Motor neuron (in vitro differentiated cells): Measurements from ENCODE around the gene CNTN2. TPM values are rescaled to one million over a fixed set of nuclear protein-coding genes. Genes with fewer than 3 reads are reported as not detected.

ENCODE experiments used
- ATAC-seq, 8 experiments: fragments of 200-7000 bp; cut with Tn5 transposase; replicated peaks in 6 of 8; 2 replicates each; pipeline ENCODE4 v1.8.0; 2021; ENCODE audit warnings: mild to moderate bottlenecking in 8 of 8, moderate library complexity in 8 of 8
- H3K27ac ChIP-seq, 2 donors: fragments of 250-450 bp; sonication (Bioruptor Pico); 2 replicates each; pipeline ENCODE4 v1.9.0; 2021; ENCODE audit warnings: antibody characterized with exemption in 2 of 2, mild to moderate bottlenecking in 2 of 2, moderate library complexity in 1 of 2
- H3K4me1 ChIP-seq, 2 donors: fragments of 250-450 bp; sonication (Bioruptor Pico); replicated peaks in 1 of 2; 2 replicates each; pipeline ENCODE4 v1.6.1; 2021; ENCODE audit warnings: antibody characterized with exemption in 2 of 2, mild to moderate bottlenecking in 2 of 2, moderate library complexity in 1 of 2
- H3K4me3 ChIP-seq, 5 donors: fragments of 250-450 bp; sonication (Bioruptor Pico); 2 replicates each; pipeline ENCODE4 v1.9.0; 2021; ENCODE audit warnings: antibody characterized with exemption in 5 of 5, mild to moderate bottlenecking in 5 of 5, moderate library complexity in 4 of 5
- WGBS, 10 experiments: fragments of 450-650 bp; shearing (Covaris generic); methylation state at CpG; one replicate each; pipeline ENCODE4 v1.0.0; 2022; 5-methylcytosine and 5-hydroxymethylcytosine counted together
- in situ Hi-C, 9 experiments: fragments of 400-800 bp; cut with MboI; loops; one replicate each; pipeline ENCODE4 v1.15.0; 2021; ENCODE audit warnings: low sequenced_read_pairs in 9 of 9, low pct_unique_long_range_greater_than_20kb in 2 of 9; ENCODE audit not compliant: unreplicated experiment in 9 of 9
- total RNA-seq, 8 experiments: library from RNA; unstranded; fragments of 300-600 nt; gene quantifications; 2 replicates each; pipeline versions ENCODE4 v1.2.3 to v1.2.4, GENCODE V29; 2022

Gene CNTN2
- total RNA-seq, 8 experiments from 2014 or later, result 1.1 to 61.9 (median 14.8) TPM

- 43 to 100% (median 60%) methylated on average over 1 to 4 of the region's 6 CpGs; no CpG with 5 or more reads in 5 of the 10 experiments for WGBS, 10 experiments
- peak; percentile 53 to 91 (median 60) for ATAC-seq
- in situ Hi-C loops, result no loop called here
Observed at GRCh38 chr1:205013683-205014367, 29.2 kb upstream of the CNTN2 start.

GRCh38 chr1:205014783-205015182 is 28.2 kb upstream of the CNTN2 start:
- ATAC-seq, result no peak
- Histone ChIP-seq H3K4me3 (no peak overlapping the region), H3K27ac (no peak overlapping the region), H3K4me1 (peaks cover 44 to 46% of the 10 kb centered on the region in 2 donors)
- 57 to 90% (median 75%) methylated on average over 2 to 8 of the region's 10 CpGs; no CpG with 5 or more reads in 5 of the 10 experiments for WGBS, 10 experiments
- in situ Hi-C loops, result no loop called here

More at GRCh38 chr1:205013683-205014367, 29.2 kb upstream of the CNTN2 start:
- no peak overlapping the region for H3K4me3 ChIP-seq
- H3K4me1 ChIP-seq, result peaks cover 52 to 53% of the 10 kb centered on the region in 2 donors
- no peak overlapping the region for H3K27ac ChIP-seq

GRCh38 chr1:205015241-205015640 is 27.8 kb upstream of the CNTN2 start:
- Histone ChIP-seq H3K27ac (no peak overlapping the region), H3K4me3 (no peak overlapping the region), H3K4me1 (peaks cover 39 to 42% of the 10 kb centered on the region in 2 donors)
- no peak for ATAC-seq
- WGBS, 10 experiments, result 0 to 100% (median 63%) methylated on average over 1 to 4 of the region's 9 CpGs; no CpG with 5 or more reads in 5 of the 10 experiments
- in situ Hi-C loops, result no loop called here

- no peak overlapping the region for H3K27ac ChIP-seq
- H3K4me1 ChIP-seq, result peaks cover 31 to 33% of the 10 kb centered on the region in 2 donors
- H3K4me3 ChIP-seq, result no peak overlapping the region
- no peak for ATAC-seq
- in situ Hi-C loops, result no loop called here
- WGBS, 10 experiments, result 73 to 100% (median 92%) methylated on average over 3 to 9 of the region's 9 CpGs; no CpG with 5 or more reads in 6 of the 10 experiments
Observed at GRCh38 chr1:205016075-205016474, 26.9 kb upstream of the CNTN2 start.

- no peak for ATAC-seq
- in situ Hi-C loops, result no loop called here
- peaks cover 28 to 29% of the 10 kb centered on the region in 2 donors for H3K4me1 ChIP-seq
- no peak overlapping the region for H3K4me3 ChIP-seq
- WGBS, 10 experiments, result 77 to 100% (median 95%) methylated on average over 1 to 11 of the region's 13 CpGs; no CpG with 5 or more reads in 2 of the 10 experiments
- H3K27ac ChIP-seq, result no peak overlapping the region
Observed at GRCh38 chr1:205016584-205016983, 26.4 kb upstream of the CNTN2 start.

- 60 to 100% (median 87%) methylated on average over 1 to 6 of the region's 6 CpGs; no CpG with 5 or more reads in 2 of the 10 experiments for WGBS, 10 experiments
- no peak for ATAC-seq
- in situ Hi-C loops, result no loop called here
- Histone ChIP-seq H3K4me1 (peaks cover 24 to 27% of the 10 kb centered on the region in 2 donors), H3K4me3 (no peak overlapping the region), H3K27ac (no peak overlapping the region)
Observed at GRCh38 chr1:205017001-205017400, 26.0 kb upstream of the CNTN2 start.

- peaks cover 22 to 23% of the 10 kb centered on the region in 2 donors for H3K4me1 ChIP-seq
- no peak overlapping the region for H3K4me3 ChIP-seq
- in situ Hi-C loops, result no loop called here
- WGBS, 10 experiments, result 50 to 100% (median 83%) methylated on average over 1 to 4 of the region's 7 CpGs; no CpG with 5 or more reads in 3 of the 10 experiments
- no peak for ATAC-seq
- no peak overlapping the region for H3K27ac ChIP-seq
Observed at GRCh38 chr1:205017766-205018165, 25.2 kb upstream of the CNTN2 start.

GRCh38 chr1:205018381-205018780 is 24.6 kb upstream of the CNTN2 start:
- WGBS, 10 experiments, result 50 to 80% (median 79%) methylated on average over 1 to 2 of the region's 2 CpGs; no CpG with 5 or more reads in 7 of the 10 experiments
- in situ Hi-C loops, result no loop called here
- ATAC-seq, result no peak
- H3K27ac ChIP-seq, result no peak overlapping the region
- H3K4me3 ChIP-seq, result no peak overlapping the region
- peaks cover 16 to 17% of the 10 kb centered on the region in 2 donors for H3K4me1 ChIP-seq

- in situ Hi-C loops, result no loop called here
Observed at GRCh38 chr1:205020466-205020865, 22.5 kb upstream of the CNTN2 start.

GRCh38 chr1:205024679-205025078 is 18.3 kb upstream of the CNTN2 start:
- Histone ChIP-seq H3K27ac (no peak overlapping the region), H3K4me3 (no peak overlapping the region), H3K4me1 (peaks cover 44 to 48% of the 10 kb centered on the region in 2 donors)
- no peak for ATAC-seq
- 83 to 100% (median 100%) methylated on average over 1 to 2 of the region's 2 CpGs; no CpG with 5 or more reads in 1 of the 10 experiments for WGBS, 10 experiments
- in situ Hi-C loops, result no loop called here

More at GRCh38 chr1:205020466-205020865, 22.5 kb upstream of the CNTN2 start:
- ATAC-seq, result no peak
- WGBS, 10 experiments, result 80 to 100% (median 99%) methylated on average over 1 to 8 of the region's 9 CpGs; no CpG with 5 or more reads in 2 of the 10 experiments
- Histone ChIP-seq H3K4me1 (peaks cover 3 to 8% of the 10 kb centered on the region in 2 donors), H3K27ac (no peak overlapping the region), H3K4me3 (no peak overlapping the region)

- ATAC-seq, result no peak
- in situ Hi-C loops, result no loop called here
Observed at GRCh38 chr1:205025239-205025638, 17.8 kb upstream of the CNTN2 start.

GRCh38 chr1:205026181-205026580 is 16.8 kb upstream of the CNTN2 start:
- ATAC-seq, result peak in 5 of 8 experiments; percentile 43 to 76 (median 71)
- WGBS, 10 experiments, result 0 to 90% (median 15%) methylated on average over 2 to 6 of the region's 6 CpGs; no CpG with 5 or more reads in 4 of the 10 experiments
- in situ Hi-C loops, result no loop called here
- peaks cover 59 to 63% of the 10 kb centered on the region in 2 donors for H3K4me1 ChIP-seq
- no peak overlapping the region for H3K4me3 ChIP-seq
- peak overlapping the region in 1 of 2 donors; percentile 77 for H3K27ac ChIP-seq

More at GRCh38 chr1:205025239-205025638, 17.8 kb upstream of the CNTN2 start:
- Histone ChIP-seq H3K4me1 (peaks cover 50 to 54% of the 10 kb centered on the region in 2 donors), H3K4me3 (no peak overlapping the region), H3K27ac (peak overlapping the region in 1 of 2 donors; percentile 77)
- WGBS, 10 experiments, result 64 to 100% (median 84%) methylated on average over 1 to 16 of the region's 16 CpGs; no CpG with 5 or more reads in 1 of the 10 experiments

GRCh38 chr1:205028390-205028789 is 14.6 kb upstream of the CNTN2 start:
- Histone ChIP-seq H3K27ac (no peak overlapping the region), H3K4me1 (peaks cover 67 to 69% of the 10 kb centered on the region in 2 donors), H3K4me3 (no peak overlapping the region)
- 29 to 67% (median 60%) methylated on average over 1 to 3 of the region's 7 CpGs; no CpG with 5 or more reads in 5 of the 10 experiments for WGBS, 10 experiments
- no peak for ATAC-seq
- in situ Hi-C loops, result no loop called here
